MM.1S (cell line): ENCODE data around the gene STK32B.

ENCODE experiments used
- CTCF ChIP-seq: fragments of 300-600 bp; sonication (generic); IDR thresholded peaks from 2 replicates; pipeline ENCODE4 v1.5.1; 2016; ENCODE audit warnings: antibody characterized with exemption, low read length, mixed read lengths
- EZH2 ChIP-seq: fragments of 300-600 bp; sonication (generic); optimal IDR thresholded peaks from 2 replicates; pipeline ENCODE3; 2017; ENCODE audit warnings: low read depth, mild to moderate bottlenecking, antibody characterized with exemption, low read length, mixed read lengths

DNA sequence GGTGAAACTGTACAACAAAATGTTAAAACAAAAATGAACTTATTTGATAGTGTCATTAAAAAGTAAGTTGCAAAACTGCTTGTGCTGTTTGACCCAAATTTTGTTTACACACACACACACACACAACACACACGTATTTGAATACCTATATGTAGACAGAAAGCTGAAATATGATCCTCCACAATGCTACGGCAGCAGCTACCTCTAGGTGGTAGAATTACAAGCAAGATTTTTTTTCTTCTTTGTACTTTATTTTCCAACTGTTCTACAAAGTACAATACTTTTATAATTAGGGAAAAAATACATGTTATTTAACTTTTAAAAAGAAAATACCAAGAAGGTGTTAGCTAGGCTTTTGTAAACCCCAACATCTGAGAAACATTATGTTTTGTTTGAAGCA is 33.2 kb upstream of the STK32B start:
- no peak for TF ChIP-seq CTCF
- TF ChIP-seq EZH2: no peak
